ENCODE data around the gene PTH1R. TPM values are rescaled to one million over a fixed set of nuclear protein-coding genes. Genes with fewer than 3 reads are reported as not detected.

The PTH1R gene
- polyA plus RNA-seq, 1 of the 3 experiments (the other 2 are of a cell fraction): 0.07 TPM

DNA sequence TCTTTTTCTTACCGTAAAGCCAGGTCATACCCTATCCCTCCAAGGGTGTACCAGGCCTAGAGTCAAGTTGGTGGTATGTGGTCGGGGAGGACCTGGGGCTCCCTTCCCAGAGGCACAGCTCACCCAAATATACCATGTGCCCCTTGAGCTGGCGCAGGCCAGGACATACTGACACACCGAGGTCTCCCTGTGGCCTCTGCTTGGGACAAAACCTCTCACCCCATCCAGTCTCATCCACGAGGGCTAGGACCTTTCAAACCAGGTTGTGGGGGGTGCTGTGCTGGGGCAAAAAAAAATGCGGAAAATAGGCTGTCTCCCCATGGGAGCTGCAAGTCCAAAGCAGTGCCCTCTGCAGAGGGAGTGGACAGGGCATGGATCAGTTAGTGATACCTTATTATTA is 22.8 kb downstream of the PTH1R start:
- no peak for TF ChIP-seq CHD2 (IDR thresholded peaks at IDR 0.05; ENCODE audit: low read length, partially characterized antibody)
- no peak for TF ChIP-seq SIN3A (IDR thresholded peaks at IDR 0.05; ENCODE audit: borderline replicate concordance, low read depth, low read length)
- TF ChIP-seq, protein P1, sequence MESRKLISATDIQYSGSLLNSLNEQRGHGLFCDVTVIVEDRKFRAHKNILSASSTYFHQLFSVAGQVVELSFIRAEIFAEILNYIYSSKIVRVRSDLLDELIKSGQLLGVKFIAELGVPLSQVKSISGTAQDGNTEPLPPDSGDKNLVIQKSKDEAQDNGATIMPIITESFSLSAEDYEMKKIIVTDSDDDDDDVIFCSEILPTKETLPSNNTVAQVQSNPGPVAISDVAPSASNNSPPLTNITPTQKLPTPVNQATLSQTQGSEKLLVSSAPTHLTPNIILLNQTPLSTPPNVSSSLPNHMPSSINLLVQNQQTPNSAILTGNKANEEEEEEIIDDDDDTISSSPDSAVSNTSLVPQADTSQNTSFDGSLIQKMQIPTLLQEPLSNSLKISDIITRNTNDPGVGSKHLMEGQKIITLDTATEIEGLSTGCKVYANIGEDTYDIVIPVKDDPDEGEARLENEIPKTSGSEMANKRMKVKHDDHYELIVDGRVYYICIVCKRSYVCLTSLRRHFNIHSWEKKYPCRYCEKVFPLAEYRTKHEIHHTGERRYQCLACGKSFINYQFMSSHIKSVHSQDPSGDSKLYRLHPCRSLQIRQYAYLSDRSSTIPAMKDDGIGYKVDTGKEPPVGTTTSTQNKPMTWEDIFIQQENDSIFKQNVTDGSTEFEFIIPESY (IDR thresholded peaks at IDR 0.05; ENCODE audit: borderline replicate concordance, low read depth): no peak
- TF ChIP-seq, protein P2, sequence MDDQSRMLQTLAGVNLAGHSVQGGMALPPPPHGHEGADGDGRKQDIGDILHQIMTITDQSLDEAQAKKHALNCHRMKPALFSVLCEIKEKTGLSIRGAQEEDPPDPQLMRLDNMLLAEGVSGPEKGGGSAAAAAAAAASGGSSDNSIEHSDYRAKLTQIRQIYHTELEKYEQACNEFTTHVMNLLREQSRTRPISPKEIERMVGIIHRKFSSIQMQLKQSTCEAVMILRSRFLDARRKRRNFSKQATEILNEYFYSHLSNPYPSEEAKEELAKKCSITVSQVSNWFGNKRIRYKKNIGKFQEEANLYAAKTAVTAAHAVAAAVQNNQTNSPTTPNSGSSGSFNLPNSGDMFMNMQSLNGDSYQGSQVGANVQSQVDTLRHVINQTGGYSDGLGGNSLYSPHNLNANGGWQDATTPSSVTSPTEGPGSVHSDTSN (IDR thresholded peaks at IDR 0.05): no peak
- no peak for TF ChIP-seq RXRA (IDR thresholded peaks at IDR 0.05; ENCODE audit: borderline replicate concordance, low read depth)
- no peak for TF ChIP-seq FOXJ3 (CRISPR knock-in tag; IDR thresholded peaks at IDR 0.05)
- TF ChIP-seq, protein P3, sequence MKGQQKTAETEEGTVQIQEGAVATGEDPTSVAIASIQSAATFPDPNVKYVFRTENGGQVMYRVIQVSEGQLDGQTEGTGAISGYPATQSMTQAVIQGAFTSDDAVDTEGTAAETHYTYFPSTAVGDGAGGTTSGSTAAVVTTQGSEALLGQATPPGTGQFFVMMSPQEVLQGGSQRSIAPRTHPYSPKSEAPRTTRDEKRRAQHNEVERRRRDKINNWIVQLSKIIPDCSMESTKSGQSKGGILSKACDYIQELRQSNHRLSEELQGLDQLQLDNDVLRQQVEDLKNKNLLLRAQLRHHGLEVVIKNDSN (IDR thresholded peaks at IDR 0.05; ENCODE audit: borderline replicate concordance, low read depth): no peak
- no peak for TF ChIP-seq FOXM1 (IDR thresholded peaks at IDR 0.05; ENCODE audit: low read depth)
- no peak for TF ChIP-seq MXI1 (IDR thresholded peaks at IDR 0.05; ENCODE audit: low read depth, low read length)
- TF ChIP-seq NRF1 (IDR thresholded peaks at IDR 0.05; ENCODE audit: low read depth, low read length): no peak
- TF ChIP-seq POLR2AphosphoS5 (IDR thresholded peaks at IDR 0.05; ENCODE audit: low read depth, low read length): no peak
- no peak for TF ChIP-seq GABPA (IDR thresholded peaks at IDR 0.05; ENCODE audit: low read depth)
- TF ChIP-seq RAD21 (IDR thresholded peaks at IDR 0.05; ENCODE audit: low read length): no peak
- no peak for TF ChIP-seq SMC3 (IDR thresholded peaks at IDR 0.05; ENCODE audit: low read depth, low read length)
- H3K36me3 ChIP-seq (replicated peaks in 1 of 2; ENCODE audit: control insufficient read depth in 1 of 2, insufficient read depth in 2 of 2, low read length in 1 of 2): no peaks in the 10 kb centered on the region
- no peak for DNase-seq
- ChIA-PET POLR2A (interaction anchor here (1.7 kb wide), 1 partner anchor 55 kb away, joined by 7 read pairs; no protein-coding TSS in a partner anchor), CTCF (interaction anchor here (0.6 to 31.0 kb wide), 11 partner anchors 9 to 412 kb away, joined by 3 to 480 read pairs (median 5); partner anchors contain the start of gene PTH1R)
- no peak overlapping the region for H2AFZ ChIP-seq (ENCODE audit: low read depth)
- peaks cover 0 to 28% of the 10 kb centered on the region in 2 experiments; a peak in 1 of 4 replicates for H3K4me1 ChIP-seq (ENCODE audit: control insufficient read depth in 1 of 2, insufficient read depth in 2 of 2, low read depth in 1 of 2, low read length in 1 of 2)
- H3K9me3 ChIP-seq: no peaks in the 10 kb centered on the region
- no peaks in the 10 kb centered on the region for H3F3A ChIP-seq (replicated peaks; ENCODE audit: insufficient read depth)
- no peaks in the 10 kb centered on the region for H3K79me2 ChIP-seq (ENCODE audit: insufficient read depth)
- no peak overlapping the region; a peak in 1 of 4 replicates for H3K27ac ChIP-seq (ENCODE audit: low read depth in 2 of 2, low read length in 1 of 2)
- no peaks in the 10 kb centered on the region for H3K9me2 ChIP-seq
- H4K20me1 ChIP-seq (ENCODE audit: insufficient read depth): no peaks in the 10 kb centered on the region
- H3K4me2 ChIP-seq: no peak overlapping the region
- H3K27me3 ChIP-seq (ENCODE audit: insufficient read depth): no peaks in the 10 kb centered on the region
- no peak overlapping the region for H3K4me3 ChIP-seq (ENCODE audit: low read depth in 2 of 2, low read length in 1 of 2)
- no peak overlapping the region for H3K9ac ChIP-seq
- WGBS (ENCODE audit: low lambda C conversion rate): 77% methylated on average over 4 of the region's 6 CpGs

DNA sequence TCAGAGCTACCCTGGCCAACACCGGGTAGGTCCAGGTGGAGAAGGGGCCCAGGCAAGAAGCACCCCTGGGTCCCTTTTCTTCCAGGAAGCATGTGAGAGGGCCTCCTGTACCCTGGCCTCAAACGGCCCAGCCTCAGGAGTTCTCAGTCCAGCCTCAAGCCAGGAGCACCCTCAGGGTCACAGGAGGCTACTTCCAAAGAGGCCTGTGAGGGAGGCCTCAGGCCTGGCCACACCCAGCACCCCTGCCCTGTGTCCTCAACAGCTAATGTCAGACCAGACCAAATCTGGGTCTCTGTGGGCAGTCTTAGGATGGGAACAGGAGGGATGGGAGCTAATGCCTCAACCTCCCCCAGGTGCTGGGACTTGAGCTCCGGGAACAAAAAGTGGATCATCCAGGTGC is 23.5 kb downstream of the PTH1R start:
- Histone ChIP-seq H3K36me3 (replicated peaks in 1 of 2; ENCODE audit: control insufficient read depth in 1 of 2, insufficient read depth in 2 of 2, low read length in 1 of 2) (no peaks in the 10 kb centered on the region), H3K4me3 (ENCODE audit: low read depth in 2 of 2, low read length in 1 of 2) (no peak overlapping the region), H3K4me1 (ENCODE audit: control insufficient read depth in 1 of 2, insufficient read depth in 2 of 2, low read depth in 1 of 2, low read length in 1 of 2) (peaks cover 0 to 23% of the 10 kb centered on the region in 2 experiments; a peak in 1 of 4 replicates), H3K9me3 (no peaks in the 10 kb centered on the region), H3F3A (replicated peaks; ENCODE audit: insufficient read depth) (no peaks in the 10 kb centered on the region), H3K27ac (ENCODE audit: low read depth in 2 of 2, low read length in 1 of 2) (no peak overlapping the region), H3K9ac (no peak overlapping the region), H2AFZ (ENCODE audit: low read depth) (no peak overlapping the region), H3K79me2 (ENCODE audit: insufficient read depth) (no peaks in the 10 kb centered on the region), H3K4me2 (no peak overlapping the region), H3K27me3 (ENCODE audit: insufficient read depth) (no peaks in the 10 kb centered on the region), H4K20me1 (ENCODE audit: insufficient read depth) (no peaks in the 10 kb centered on the region), H3K9me2 (no peaks in the 10 kb centered on the region)
- DNase-seq: peak; percentile 12
- POLR2A ChIA-PET: interaction anchor here (1.1 kb wide), 1 partner anchor 56 kb away, joined by 5 read pairs; no protein-coding TSS in a partner anchor
- CTCF ChIA-PET: interaction anchor here (0.9 to 31.0 kb wide), 8 partner anchors 8 to 412 kb away, joined by 3 to 480 read pairs (median 11); partner anchors contain the start of gene PTH1R
- TF ChIP-seq, protein P2 (IDR thresholded peaks at IDR 0.05): no peak
- TF ChIP-seq RCOR1 (IDR thresholded peaks at IDR 0.05; ENCODE audit: low read length) (no peak), RXRA (IDR thresholded peaks at IDR 0.05; ENCODE audit: borderline replicate concordance, low read depth) (no peak), TAF1 (IDR thresholded peaks at IDR 0.05; ENCODE audit: borderline replicate concordance, low read depth, low read length) (no peak), FOXM1 (IDR thresholded peaks at IDR 0.05; ENCODE audit: low read depth) (no peak)
- 74% methylated on average over 2 of the region's 3 CpGs for WGBS (ENCODE audit: low lambda C conversion rate)

Measured in SK-N-SH (cell line).